Prostate gland (tissue), 2 donors: ENCODE measurements around the gene THSD4. TPM values are rescaled to one million over a fixed set of nuclear protein-coding genes. Genes with fewer than 3 reads are reported as not detected.

Experiments used
- DNase-seq: peaks from one replicate; pipeline ENCODE4 v3.0.0-alpha.2; 2019; ENCODE audit warnings: low spot score
- H3K27ac ChIP-seq, 2 donors: fragments of 200-600 bp; sonication (generic); 2 replicates each; pipeline ENCODE4 v1.5.1; 2017 to 2019
- H3K27me3 ChIP-seq: fragments of 200-600 bp; sonication (generic); replicated peaks from 2 replicates; pipeline ENCODE4 v1.5.1; 2019; ENCODE audit not compliant: insufficient read depth
- H3K36me3 ChIP-seq, 2 donors: fragments of 200-600 bp; sonication (generic); 1 replicate in 1 of 2; 2 replicates in 1 of 2; pipeline versions ENCODE4 v1.5.1 to v1.8.1; 2017 to 2019
- H3K4me1 ChIP-seq: fragments of 200-600 bp; sonication (generic); replicated peaks from 2 replicates; pipeline ENCODE4 v1.5.1; 2019
- H3K4me3 ChIP-seq, 2 donors: fragments of 200-600 bp; sonication (generic); 2 replicates each; pipeline ENCODE4 v1.5.1; 2017 to 2019
- H3K9me3 ChIP-seq: fragments of 200-600 bp; sonication (generic); 2 replicates; pipeline ENCODE4 v1.5.1; 2017
- POLR2A ChIP-seq: fragments of 450-650 bp; IDR thresholded peaks from one replicate; pipeline ENCODE4 v1.6.1; 2016; ENCODE audit warnings: antibody characterized with exemption, mild to moderate bottlenecking
- POLR2AphosphoS5 ChIP-seq: sonication (generic); formaldehyde crosslinking; IDR thresholded peaks from one replicate; pipeline ENCODE4 v1.6.1; 2017; ENCODE audit warnings: antibody characterized with exemption
- WGBS: methylation state at CpG from one replicate; pipeline ENCODE4 v1.1.5; 2018; 5-methylcytosine and 5-hydroxymethylcytosine counted together
- intact Hi-C: fragments of 100-400 bp; cut with DNase I; formaldehyde crosslinking; loops from one replicate; pipeline ENCODE4 v1.14.2; 2022
- total RNA-seq, 2 donors: library from RNA; depleted of rRNA; stranded (reverse); fragments of >200 nt; gene quantifications; one replicate each; pipeline ENCODE4 v1.1.0, GENCODE V29; 2016
- TF ChIP-seq, protein P1 (sequence below), 4 experiments: fragments of 200-600 bp in 2 of 4; fragments of 450-650 bp in 2 of 4; sonication (generic) in 2 of 4; IDR thresholded peaks; 1 replicate in 3 of 4; 2 replicates in 1 of 4; pipeline ENCODE4 v1.5.1; 2016 to 2019; ENCODE audit warnings: antibody characterized with exemption in 4 of 4, mild to moderate bottlenecking in 2 of 4, moderate library complexity in 2 of 4

The THSD4 gene
- total RNA-seq, 2 donors from 2014 or later = 84.1 to 223 TPM

DNA sequence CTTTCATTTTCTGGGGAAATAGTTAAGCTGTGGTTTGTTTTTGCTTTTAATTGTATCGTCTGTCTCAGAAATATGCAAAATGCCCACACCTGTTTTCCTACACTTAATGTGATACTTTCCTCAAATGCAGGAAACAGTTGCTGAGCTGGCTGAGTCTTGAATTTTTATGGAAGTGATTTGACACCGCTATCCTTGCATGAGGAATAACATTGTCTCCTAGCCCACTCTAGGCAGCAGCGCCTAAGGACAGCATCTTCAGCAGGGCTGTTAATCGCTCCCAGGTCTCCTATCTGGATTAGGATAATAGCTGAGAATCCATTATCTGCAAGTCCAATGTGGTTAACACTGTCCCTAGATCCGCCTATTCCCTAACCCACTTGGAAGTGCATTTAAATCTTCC is 562.5 kb downstream of the THSD4 start:
- Histone ChIP-seq H3K27me3 (no peaks in the 10 kb centered on the region), H3K9me3 (no peaks in the 10 kb centered on the region), H3K4me1 (peaks cover 3% of the 10 kb centered on the region), H3K4me3 (no peak overlapping the region), H3K36me3 (no peaks in the 10 kb centered on the region), H3K27ac (peak overlapping the region in 1 of 2 donors; percentile 19)
- intact Hi-C loops = no loop called here
- no peak for TF ChIP-seq POLR2AphosphoS5
- TF ChIP-seq POLR2A = no peak
- TF ChIP-seq, protein P1, sequence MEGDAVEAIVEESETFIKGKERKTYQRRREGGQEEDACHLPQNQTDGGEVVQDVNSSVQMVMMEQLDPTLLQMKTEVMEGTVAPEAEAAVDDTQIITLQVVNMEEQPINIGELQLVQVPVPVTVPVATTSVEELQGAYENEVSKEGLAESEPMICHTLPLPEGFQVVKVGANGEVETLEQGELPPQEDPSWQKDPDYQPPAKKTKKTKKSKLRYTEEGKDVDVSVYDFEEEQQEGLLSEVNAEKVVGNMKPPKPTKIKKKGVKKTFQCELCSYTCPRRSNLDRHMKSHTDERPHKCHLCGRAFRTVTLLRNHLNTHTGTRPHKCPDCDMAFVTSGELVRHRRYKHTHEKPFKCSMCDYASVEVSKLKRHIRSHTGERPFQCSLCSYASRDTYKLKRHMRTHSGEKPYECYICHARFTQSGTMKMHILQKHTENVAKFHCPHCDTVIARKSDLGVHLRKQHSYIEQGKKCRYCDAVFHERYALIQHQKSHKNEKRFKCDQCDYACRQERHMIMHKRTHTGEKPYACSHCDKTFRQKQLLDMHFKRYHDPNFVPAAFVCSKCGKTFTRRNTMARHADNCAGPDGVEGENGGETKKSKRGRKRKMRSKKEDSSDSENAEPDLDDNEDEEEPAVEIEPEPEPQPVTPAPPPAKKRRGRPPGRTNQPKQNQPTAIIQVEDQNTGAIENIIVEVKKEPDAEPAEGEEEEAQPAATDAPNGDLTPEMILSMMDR (IDR thresholded peaks at IDR 0.05) = no peak
- DNase-seq = no peak
- 59% methylated on average over 5 of the region's 5 CpGs for WGBS

DNA sequence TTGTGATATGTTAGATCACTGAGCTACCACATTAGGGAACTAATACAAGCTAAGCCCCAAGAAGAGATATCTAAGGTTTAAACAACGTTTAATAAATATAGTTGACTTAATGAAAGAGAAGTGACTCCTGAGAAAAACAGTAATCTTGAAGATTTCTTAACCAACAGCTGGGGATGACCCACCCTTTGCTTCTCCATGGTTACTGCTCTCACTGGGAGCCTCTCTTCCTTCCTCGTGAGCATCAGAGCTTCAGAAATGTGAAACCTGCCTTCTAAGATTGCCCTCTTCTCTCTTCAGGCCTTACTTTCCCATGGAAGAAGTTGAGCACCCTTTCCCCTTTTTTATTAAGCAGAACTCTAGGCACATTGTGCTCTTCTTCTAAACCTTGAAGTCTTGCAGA is 562.9 kb downstream of the THSD4 start:
- Histone ChIP-seq H3K36me3 (no peaks in the 10 kb centered on the region), H3K9me3 (no peaks in the 10 kb centered on the region), H3K27me3 (no peaks in the 10 kb centered on the region), H3K4me1 (peaks cover 3% of the 10 kb centered on the region), H3K4me3 (no peak overlapping the region), H3K27ac (no peak overlapping the region)
- intact Hi-C loops = no loop called here
- TF ChIP-seq POLR2AphosphoS5 (no peak), POLR2A (no peak)
- TF ChIP-seq, protein P1 (IDR thresholded peaks at IDR 0.05) = no peak
- WGBS = 64% methylated on average over 2 of the region's 2 CpGs
- DNase-seq = no peak

DNA sequence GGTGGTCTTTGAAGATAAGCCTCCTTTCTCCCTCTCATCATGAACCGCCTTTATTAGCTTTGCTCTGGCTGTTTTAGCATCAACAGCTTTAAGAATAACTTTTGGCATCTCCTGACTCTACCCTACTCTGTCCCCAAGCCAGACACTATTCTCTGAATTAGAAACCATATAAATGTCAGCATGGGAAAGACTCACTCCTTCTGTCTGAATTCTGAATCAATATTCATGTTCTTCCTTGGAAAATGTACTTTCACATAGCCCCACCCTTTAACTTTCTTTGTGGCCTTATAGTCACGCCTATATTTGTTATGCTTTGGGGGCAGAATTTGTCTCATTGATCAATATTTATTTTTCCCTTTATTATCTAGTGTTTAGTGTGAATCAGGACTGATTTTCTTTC is 563.3 kb downstream of the THSD4 start:
- no peaks in the 10 kb centered on the region for H3K9me3 ChIP-seq
- no peak for DNase-seq
- no peaks in the 10 kb centered on the region for H3K27me3 ChIP-seq
- peaks cover 3% of the 10 kb centered on the region for H3K4me1 ChIP-seq
- H3K36me3 ChIP-seq = no peaks in the 10 kb centered on the region
- no peak overlapping the region for H3K4me3 ChIP-seq
- 91% methylated on average over 2 of the region's 2 CpGs for WGBS
- H3K27ac ChIP-seq = no peak overlapping the region
- no peak for TF ChIP-seq POLR2AphosphoS5
- TF ChIP-seq, protein P1 (IDR thresholded peaks at IDR 0.05) = no peak
- no peak for TF ChIP-seq POLR2A
- intact Hi-C loops = no loop called here

GRCh38 chr15:71679223-71679792 is 564.0 kb downstream of the THSD4 start:
- H3K4me3 ChIP-seq = no peak overlapping the region
- peaks cover 3% of the 10 kb centered on the region for H3K4me1 ChIP-seq
- no peaks in the 10 kb centered on the region for H3K9me3 ChIP-seq
- no peak for TF ChIP-seq POLR2A
- no peak for TF ChIP-seq POLR2AphosphoS5
- TF ChIP-seq, protein P1 (IDR thresholded peaks at IDR 0.05) = no peak
- H3K27me3 ChIP-seq = no peaks in the 10 kb centered on the region
- WGBS = 88% methylated on average over 3 of the region's 3 CpGs
- intact Hi-C loops = no loop called here
- no peak for DNase-seq
- H3K36me3 ChIP-seq = no peaks in the 10 kb centered on the region
- H3K27ac ChIP-seq = peak overlapping the region in 1 of 2 donors; percentile 40

- peak; percentile 84 for TF ChIP-seq POLR2AphosphoS5
- no peak for TF ChIP-seq POLR2A
- TF ChIP-seq, protein P1 (IDR thresholded peaks at IDR 0.05) = no peak
- Histone ChIP-seq H3K27ac (peak overlapping the region in 1 of 2 donors; percentile 40), H3K4me1 (peaks cover 3% of the 10 kb centered on the region), H3K9me3 (no peaks in the 10 kb centered on the region), H3K36me3 (no peaks in the 10 kb centered on the region), H3K27me3 (no peaks in the 10 kb centered on the region), H3K4me3 (no peak overlapping the region)
- intact Hi-C loops = no loop called here
- 63% methylated on average over 5 of the region's 5 CpGs for WGBS
- DNase-seq = peak; percentile 63
These were observed 564.6 kb downstream of the THSD4 start for GRCh38 chr15:71679793-71680353.
